Muscle of leg (tissue), 11 donors: ENCODE results near the gene SNX2. TPM values are rescaled to one million over a fixed set of nuclear protein-coding genes. Genes with fewer than 3 reads are reported as not detected.
"Not testable (repeated sequence)": the region's sequence is repeated elsewhere in the genome, so short reads cannot be mapped to it uniquely, and the experiment has no call there.

Source experiments
- DNase-seq: peaks from one replicate; pipeline ENCODE4 v3.0.0; 2013
- H3K27ac ChIP-seq: one replicate; pipeline ENCODE4 v1.5.1; 2013; ENCODE audit warnings: mild to moderate bottlenecking, low read length, control low read depth
- H3K27me3 ChIP-seq: one replicate; pipeline ENCODE4 v1.6.1; 2013; ENCODE audit warnings: low read length; ENCODE audit not compliant: control insufficient read depth, insufficient read depth
- H3K36me3 ChIP-seq: one replicate; pipeline ENCODE4 v1.6.1; 2013; ENCODE audit warnings: low read length; ENCODE audit not compliant: control insufficient read depth, insufficient read depth
- H3K4me1 ChIP-seq: one replicate; pipeline ENCODE4 v1.6.1; 2013; ENCODE audit warnings: low read length; ENCODE audit not compliant: control insufficient read depth, insufficient read depth
- H3K4me3 ChIP-seq: one replicate; pipeline ENCODE4 v1.5.1; 2013; ENCODE audit warnings: low read length, control low read depth
- H3K9me3 ChIP-seq: replicated peaks from 2 replicates; pipeline ENCODE4 v1.6.1; 2013; ENCODE audit warnings: low read depth, low read length; ENCODE audit not compliant: control insufficient read depth
- WGBS: methylation state at CpG from one replicate; pipeline ENCODE4 v1.1.5; 2013; ENCODE audit warnings: missing lambda C conversion rate; ENCODE audit not compliant: insufficient coverage; 5-methylcytosine and 5-hydroxymethylcytosine counted together
- polyA plus RNA-seq, 8 donors: library from polyadenylated mRNA; unstranded; fragments of 120-200 nt; gene quantifications; one replicate each; pipeline versions ENCODE4 v1.2.1 to v1.2.3, GENCODE V29; 2013; ENCODE audit warnings: inconsistent platforms in 1 of 8, low replicate concordance in 1 of 8; ENCODE audit not compliant: insufficient read length in 8 of 8, insufficient read depth in 1 of 8
- total RNA-seq: library from RNA; stranded (reverse); fragments of 120-200 nt; gene quantifications from one replicate; pipeline ENCODE4 v1.2.4, GENCODE V29; 2013

Gene SNX2
- total and polyA plus RNA-seq, 9 donors = 46.4 to 65.9 (median 51.6) TPM

- WGBS = 100% methylated on average over 1 of the region's 5 CpGs
- DNase-seq = not testable (repeated sequence)
Measured at GRCh38 chr5:122761896-122762295, 13.0 kb upstream of the SNX2 start.

GRCh38 chr5:122766130-122766529, 8.8 kb upstream of the SNX2 start:
- Histone ChIP-seq H3K27ac (no peak overlapping the region), H3K4me1 (no peaks in the 10 kb centered on the region), H3K36me3 (no peaks in the 10 kb centered on the region), H3K27me3 (no peaks in the 10 kb centered on the region), H3K9me3 (no peaks in the 10 kb centered on the region), H3K4me3 (no peak overlapping the region)
- no peak for DNase-seq

More at GRCh38 chr5:122761896-122762295, 13.0 kb upstream of the SNX2 start:
- not testable (repeated sequence) for H3K36me3 ChIP-seq, H3K27ac ChIP-seq, H3K27me3 ChIP-seq, H3K4me1 ChIP-seq, H3K4me3 ChIP-seq, H3K9me3 ChIP-seq

- WGBS = 83% methylated on average over 2 of the region's 3 CpGs
Measured at GRCh38 chr5:122770477-122770876, 4.4 kb upstream of the SNX2 start.

GRCh38 chr5:122772446-122772845, 2.4 kb upstream of the SNX2 start:
- no CpG with 5 or more reads among the region's 1 CpG for WGBS
- Histone ChIP-seq H3K27me3 (no peaks in the 10 kb centered on the region), H3K27ac (no peak overlapping the region), H3K36me3 (no peaks in the 10 kb centered on the region), H3K4me1 (peaks cover 4% of the 10 kb centered on the region), H3K9me3 (no peaks in the 10 kb centered on the region), H3K4me3 (no peak overlapping the region)
- DNase-seq = no peak

More at GRCh38 chr5:122770477-122770876, 4.4 kb upstream of the SNX2 start:
- Histone ChIP-seq H3K27ac (no peak overlapping the region), H3K36me3 (no peaks in the 10 kb centered on the region), H3K4me1 (peaks cover 3% of the 10 kb centered on the region), H3K9me3 (no peaks in the 10 kb centered on the region), H3K4me3 (no peak overlapping the region), H3K27me3 (no peaks in the 10 kb centered on the region)
- DNase-seq = no peak

GRCh38 chr5:122773619-122774018, 1.3 kb upstream of the SNX2 start:
- no CpG with 5 or more reads among the region's 3 CpGs for WGBS
- DNase-seq = no peak

GRCh38 chr5:122774519-122774860, 390 bp upstream of the SNX2 start:
- WGBS = 3% methylated on average over 3 of the region's 8 CpGs
- H3K4me1 ChIP-seq = peaks cover 4% of the 10 kb centered on the region
- H3K36me3 ChIP-seq = no peaks in the 10 kb centered on the region
- no peaks in the 10 kb centered on the region for H3K27me3 ChIP-seq
- H3K9me3 ChIP-seq = no peaks in the 10 kb centered on the region
- DNase-seq = no peak
- peak overlapping the region; percentile 46 for H3K4me3 ChIP-seq
- peak overlapping the region; percentile 82 for H3K27ac ChIP-seq

More at GRCh38 chr5:122773619-122774018, 1.3 kb upstream of the SNX2 start:
- no peak overlapping the region for H3K4me3 ChIP-seq
- H3K27ac ChIP-seq = no peak overlapping the region
- H3K9me3 ChIP-seq = no peaks in the 10 kb centered on the region
- no peaks in the 10 kb centered on the region for H3K27me3 ChIP-seq
- no peaks in the 10 kb centered on the region for H3K36me3 ChIP-seq
- peaks cover 4% of the 10 kb centered on the region for H3K4me1 ChIP-seq

GRCh38 chr5:122775550-122776542, 966 bp downstream of the SNX2 start:
- peak; percentile 80 for DNase-seq
- H3K36me3 ChIP-seq = no peaks in the 10 kb centered on the region
- H3K4me1 ChIP-seq = peaks cover 4% of the 10 kb centered on the region
- H3K27ac ChIP-seq = peak overlapping the region; percentile 91
- H3K27me3 ChIP-seq = no peaks in the 10 kb centered on the region
- WGBS = 0% methylated on average over 2 of the region's 14 CpGs
- no peaks in the 10 kb centered on the region for H3K9me3 ChIP-seq
- peak overlapping the region; percentile 92 for H3K4me3 ChIP-seq

GRCh38 chr5:122778157-122778556, 3.3 kb downstream of the SNX2 start:
- H3K27ac ChIP-seq = no peak overlapping the region
- H3K4me3 ChIP-seq = no peak overlapping the region
- no peaks in the 10 kb centered on the region for H3K36me3 ChIP-seq
- H3K9me3 ChIP-seq = no peaks in the 10 kb centered on the region
- H3K4me1 ChIP-seq = peaks cover 4% of the 10 kb centered on the region
- WGBS = no CpG with 5 or more reads among the region's 4 CpGs
- no peaks in the 10 kb centered on the region for H3K27me3 ChIP-seq
- DNase-seq = no peak

GRCh38 chr5:122779451-122779850, 4.6 kb downstream of the SNX2 start:
- 92% methylated on average over 2 of the region's 4 CpGs for WGBS
- no peak for DNase-seq
- Histone ChIP-seq H3K9me3 (peaks cover under 1% of the 10 kb centered on the region), H3K27me3 (no peaks in the 10 kb centered on the region), H3K27ac (no peak overlapping the region), H3K4me1 (peaks cover 3% of the 10 kb centered on the region), H3K4me3 (no peak overlapping the region), H3K36me3 (no peaks in the 10 kb centered on the region)

GRCh38 chr5:122780296-122780695, 5.4 kb downstream of the SNX2 start:
- DNase-seq = no peak
- no peaks in the 10 kb centered on the region for H3K27me3 ChIP-seq
- H3K4me3 ChIP-seq = no peak overlapping the region

More at GRCh38 chr5:122780296-122780695, 5.4 kb downstream of the SNX2 start:
- no peak overlapping the region for H3K27ac ChIP-seq
- H3K9me3 ChIP-seq = peaks cover 5% of the 10 kb centered on the region
- H3K36me3 ChIP-seq = no peaks in the 10 kb centered on the region
- WGBS = 100% methylated on average over 3 of the region's 4 CpGs
- H3K4me1 ChIP-seq = peaks cover 2% of the 10 kb centered on the region
